GM13977 (cell line): ENCODE results near the gene PPP4R3A.
"Not testable (repeated sequence)": the region's sequence is repeated elsewhere in the genome, so short reads cannot be mapped to it uniquely, and the experiment has no call there.

Source experiments
- DNase-seq: peaks from one replicate; pipeline ENCODE4 v3.0.0; 2012; ENCODE audit warnings: low spot score
- CTCF ChIP-seq: IDR thresholded peaks from 2 replicates; pipeline ENCODE4 v1.5.1; 2012; ENCODE audit warnings: mild to moderate bottlenecking, control low read depth; ENCODE audit not compliant: insufficient read depth; ENCODE audit errors: extremely low read depth, missing control alignments
- in situ Hi-C: fragments of 300-500 bp; cut with MboI; formaldehyde crosslinking; loops from one replicate; pipeline ENCODE4 v1.12.0; 2022; ENCODE audit warnings: low sequenced_read_pairs, low pct_unique_long_range_greater_than_20kb, mixed read lengths, inconsistent platforms; ENCODE audit not compliant: unreplicated experiment

The PPP4R3A gene

DNA sequence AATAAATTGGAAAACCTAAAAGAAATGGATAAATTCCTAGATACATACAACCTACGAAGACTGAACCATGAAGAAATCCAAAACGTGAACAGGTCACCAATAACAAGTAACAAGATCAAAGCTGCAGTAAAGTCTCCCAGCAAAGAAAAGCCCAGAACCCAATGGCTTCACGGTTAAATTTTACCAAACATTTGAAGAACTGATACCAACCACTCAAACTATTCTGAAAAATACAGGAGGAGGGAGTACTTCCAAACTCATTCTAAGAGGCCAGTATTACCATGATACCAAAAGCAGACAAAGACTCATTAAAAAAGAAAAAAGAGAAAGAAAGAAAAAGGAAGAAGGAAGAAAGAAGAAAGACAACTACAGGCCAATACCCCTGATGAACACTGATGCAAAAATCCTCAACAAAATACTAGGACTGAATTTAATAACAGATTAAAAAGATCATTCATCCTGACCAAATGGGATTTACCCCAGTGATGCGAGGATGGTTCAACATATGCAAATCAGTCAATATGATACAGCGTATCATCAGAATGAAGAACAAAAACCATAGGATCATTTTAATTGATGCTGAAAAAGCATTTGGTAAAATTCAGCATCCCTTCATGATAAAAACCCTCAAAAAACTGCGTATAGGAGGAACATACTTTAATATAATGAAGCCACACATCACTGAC, 65.6 kb downstream of the PPP4R3A start:
- in situ Hi-C loops: loop anchor here (25.0 kb wide), 1 partner anchor 257 kb away; no protein-coding TSS in a partner anchor
- no peak for TF ChIP-seq CTCF

GRCh38 chr14:91439345-91439744, 70.8 kb downstream of the PPP4R3A start:
- in situ Hi-C loops: loop anchor here (25.0 kb wide), 1 partner anchor 252 kb away; no protein-coding TSS in a partner anchor
- TF ChIP-seq CTCF: no peak
- no peak for DNase-seq

More for the DNA sequence above, 65.6 kb downstream of the PPP4R3A start:
- DNase-seq: no peak

DNA sequence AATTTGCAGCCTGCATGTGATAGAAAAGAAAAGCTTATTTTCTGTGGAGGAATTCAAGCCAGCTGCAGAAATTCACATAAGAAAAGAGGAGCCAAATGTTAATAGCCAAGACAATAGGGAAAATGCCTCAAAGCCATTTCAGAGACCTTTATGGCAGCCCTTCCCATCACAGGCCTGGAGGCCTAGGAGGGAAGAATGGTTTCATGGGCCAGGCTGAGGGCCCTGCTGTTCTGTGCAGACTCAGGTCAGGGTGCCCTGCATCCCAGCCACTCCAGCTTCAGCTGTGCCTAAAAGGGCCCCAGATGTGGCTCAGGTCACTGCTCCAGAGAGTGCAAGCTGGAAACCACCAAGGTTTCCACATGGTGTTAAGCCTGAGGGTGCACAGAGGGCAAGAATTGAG, 71.3 kb downstream of the PPP4R3A start:
- in situ Hi-C loops: loop anchor here (25.0 kb wide), 1 partner anchor 252 kb away; no protein-coding TSS in a partner anchor
- DNase-seq: no peak
- TF ChIP-seq CTCF: no peak

DNA sequence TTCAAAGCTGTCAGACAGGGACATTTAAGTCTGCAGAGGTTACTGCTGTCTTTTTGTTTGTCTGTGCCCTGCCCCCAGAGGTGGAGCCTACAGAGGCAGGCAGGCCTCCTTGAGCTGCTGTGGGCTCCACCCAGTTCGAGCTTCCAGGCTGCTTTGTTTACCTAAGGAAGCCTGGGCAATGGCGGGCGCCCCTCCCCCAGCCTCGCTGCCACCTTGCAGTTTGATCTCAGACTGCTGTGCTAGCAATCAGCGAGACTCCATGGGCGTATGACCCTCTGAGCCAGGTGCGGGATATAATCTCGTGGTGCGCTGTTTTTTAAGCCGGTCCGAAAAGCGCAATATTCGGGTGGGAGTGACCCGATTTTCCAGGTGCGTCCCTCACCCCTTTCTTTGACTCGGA, 73.8 kb downstream of the PPP4R3A start:
- DNase-seq: not testable (repeated sequence)
- in situ Hi-C loops: loop anchor here (25.0 kb wide), 1 partner anchor 249 kb away; no protein-coding TSS in a partner anchor

- TF ChIP-seq CTCF: no peak
- in situ Hi-C loops: loop anchor here (10.0 to 25.0 kb wide), 2 partner anchors 115 to 242 kb away; no protein-coding TSS in a partner anchor
- no peak for DNase-seq
Measured at GRCh38 chr14:91429385-91429784, 80.7 kb downstream of the PPP4R3A start.

DNA sequence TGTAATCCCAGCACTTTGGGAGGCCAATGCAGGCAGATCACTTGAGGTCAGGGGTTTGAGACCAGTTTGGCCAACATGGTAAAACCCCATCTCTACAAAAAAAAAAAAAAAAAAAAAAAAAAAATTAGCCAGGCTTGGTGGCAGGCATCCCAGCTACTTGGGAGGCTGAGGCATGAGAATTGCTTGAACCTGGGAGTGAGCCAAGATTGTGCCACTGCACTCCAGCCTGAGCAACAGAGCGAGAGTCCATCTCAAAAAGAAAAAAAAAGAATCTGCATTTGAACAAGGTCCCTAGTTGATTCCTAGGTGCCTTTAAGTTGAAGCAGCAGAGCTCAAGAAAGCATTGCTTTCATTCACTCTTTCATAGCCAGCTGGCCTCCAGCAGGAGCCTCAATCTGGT, 81.2 kb downstream of the PPP4R3A start:
- in situ Hi-C loops: loop anchor here (10.0 to 25.0 kb wide), 2 partner anchors 114 to 242 kb away; no protein-coding TSS in a partner anchor
- not testable (repeated sequence) for DNase-seq

- in situ Hi-C loops: loop anchor here (10.0 to 25.0 kb wide), 2 partner anchors 111 to 238 kb away; no protein-coding TSS in a partner anchor
- DNase-seq: not testable (repeated sequence)
Measured at GRCh38 chr14:91425531-91425944, 84.6 kb downstream of the PPP4R3A start.

DNA sequence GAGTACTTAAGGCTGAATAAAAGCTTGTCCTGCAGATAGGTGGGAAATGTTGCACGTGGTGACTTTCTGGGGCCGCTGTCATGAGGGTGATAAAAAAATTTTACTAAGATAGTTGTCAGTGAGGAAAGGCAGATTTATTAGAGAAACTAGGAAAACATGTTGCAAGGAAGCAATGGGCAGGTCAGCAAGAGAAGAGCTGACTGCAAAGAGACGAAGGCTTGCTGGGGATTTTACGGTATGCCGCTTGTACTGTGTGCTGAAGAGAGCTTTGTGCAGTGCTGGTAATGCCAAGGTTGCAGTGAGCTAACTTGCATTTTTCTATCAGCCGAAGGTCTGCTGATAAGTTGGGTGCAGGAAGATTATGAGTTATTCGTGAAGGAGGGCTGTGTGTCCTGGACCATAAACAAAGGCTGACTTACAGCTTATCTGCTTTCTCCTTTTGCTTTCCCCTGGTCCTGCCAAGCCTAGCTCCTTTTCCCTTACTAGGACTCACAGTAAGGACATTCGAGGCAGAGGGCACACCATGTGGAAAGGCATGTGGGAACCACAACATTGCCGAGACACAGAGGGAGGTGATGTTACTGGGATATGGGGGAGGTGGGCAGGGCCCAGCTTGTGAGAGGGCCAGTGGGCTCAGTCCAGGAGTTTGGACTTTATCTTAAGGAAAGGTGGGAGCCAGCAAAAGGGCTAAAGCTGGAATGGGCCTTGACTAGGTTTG, 85.1 kb downstream of the PPP4R3A start:
- no peak for DNase-seq
- in situ Hi-C loops: loop anchor here (10.0 to 25.0 kb wide), 2 partner anchors 110 to 238 kb away; no protein-coding TSS in a partner anchor
- no peak for TF ChIP-seq CTCF
